Measurements from ENCODE around the gene UNC45A. TPM values are rescaled to one million over a fixed set of nuclear protein-coding genes. Genes with fewer than 3 reads are reported as not detected.

The UNC45A gene
- total and polyA plus RNA-seq, 4 donors, result 13.9 to 31.2 (median 24.9) TPM

DNA sequence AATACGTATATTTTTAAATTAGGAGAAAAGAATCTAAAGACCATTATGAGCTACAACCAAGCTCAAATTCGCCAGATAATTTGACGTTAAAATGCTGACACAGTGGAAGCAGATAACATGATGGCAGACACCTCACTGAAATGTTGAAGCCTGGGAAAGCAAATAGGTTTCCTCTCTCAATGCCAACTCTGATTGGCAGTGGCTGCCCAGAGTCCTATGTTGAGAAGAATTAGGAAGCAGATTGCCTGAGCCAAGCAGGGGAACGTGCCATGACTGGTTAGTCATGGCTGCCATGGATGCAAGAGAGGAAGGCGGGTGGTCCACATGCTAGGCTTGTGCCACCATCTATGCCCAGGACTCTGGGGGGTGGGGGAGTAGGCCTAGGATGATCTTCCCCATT lies 3.2 kb downstream of the UNC45A start:
- H3K27ac ChIP-seq (ENCODE audit: low read depth in 1 of 2, low read length in 2 of 2), result no peak overlapping the region
- H3K4me3 ChIP-seq (ENCODE audit: low read depth in 1 of 3, low read length in 3 of 3), result no peak overlapping the region
- no peaks in the 10 kb centered on the region for H3K9me3 ChIP-seq (ENCODE audit: control insufficient read depth in 4 of 4, low read length in 3 of 4)
- H3K4me1 ChIP-seq (ENCODE audit: control insufficient read depth in 4 of 4, insufficient read depth in 4 of 4, low read length in 3 of 4), result peaks cover 2 to 22% (median 17%) of the 10 kb centered on the region in 4 donors
- no peak for DNase-seq (ENCODE audit: low spot score)
- no peak overlapping the region for H3K9ac ChIP-seq (ENCODE audit: low read depth in 1 of 2, low read length in 2 of 2)
- 92% methylated on average over 5 of the region's 5 CpGs for WGBS
- no peak for TF ChIP-seq GABPA (IDR thresholded peaks at IDR 0.05 in 1 of 2, conservative IDR thresholded peaks at IDR 0.05 in 1 of 2)
- H3K36me3 ChIP-seq (ENCODE audit: control insufficient read depth in 4 of 4, insufficient read depth in 3 of 4, low read depth in 1 of 4, low read length in 3 of 4), result peaks cover 21 to 37% (median 25%) of the 10 kb centered on the region in 4 donors
- H3K27me3 ChIP-seq (ENCODE audit: control insufficient read depth in 4 of 4, insufficient read depth in 4 of 4, low read length in 3 of 4), result no peaks in the 10 kb centered on the region

DNA sequence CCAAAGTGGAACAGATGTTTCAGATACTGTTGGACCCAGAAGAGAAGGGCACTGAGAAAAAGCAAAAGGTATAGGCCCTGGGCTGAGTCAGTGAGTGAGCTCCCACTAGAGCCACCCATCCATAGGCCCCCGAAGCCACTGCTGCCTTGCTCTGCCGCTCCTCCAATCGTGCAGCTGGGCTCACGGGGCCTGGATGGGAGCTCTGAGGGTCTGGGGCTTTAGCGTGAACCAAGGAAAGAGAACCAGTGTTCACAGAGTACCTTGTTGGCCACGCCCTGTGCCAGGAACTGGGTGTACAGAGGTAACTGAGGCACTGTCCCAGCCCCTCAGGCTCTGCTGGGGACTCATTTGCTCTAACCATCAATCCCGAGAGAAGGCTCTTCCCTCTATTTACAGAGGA lies 4.7 kb downstream of the UNC45A start:
- Histone ChIP-seq H3K9me3 (ENCODE audit: control insufficient read depth in 4 of 4, low read length in 3 of 4) (no peaks in the 10 kb centered on the region), H3K27ac (ENCODE audit: low read depth in 1 of 2, low read length in 2 of 2) (no peak overlapping the region), H3K36me3 (ENCODE audit: control insufficient read depth in 4 of 4, insufficient read depth in 3 of 4, low read depth in 1 of 4, low read length in 3 of 4) (peaks cover 23 to 45% (median 35%) of the 10 kb centered on the region in 4 donors), H3K27me3 (ENCODE audit: control insufficient read depth in 4 of 4, insufficient read depth in 4 of 4, low read length in 3 of 4) (no peaks in the 10 kb centered on the region), H3K4me1 (ENCODE audit: control insufficient read depth in 4 of 4, insufficient read depth in 4 of 4, low read length in 3 of 4) (peaks cover 2 to 14% (median 11%) of the 10 kb centered on the region in 4 donors), H3K4me3 (ENCODE audit: low read depth in 1 of 3, low read length in 3 of 3) (no peak overlapping the region), H3K9ac (ENCODE audit: low read depth in 1 of 2, low read length in 2 of 2) (no peak overlapping the region)
- WGBS, result 96% methylated on average over 7 of the region's 7 CpGs
- no peak for DNase-seq (ENCODE audit: low spot score)
- TF ChIP-seq SP1 (IDR thresholded peaks at IDR 0.05), result no peak
- TF ChIP-seq, protein P1, sequence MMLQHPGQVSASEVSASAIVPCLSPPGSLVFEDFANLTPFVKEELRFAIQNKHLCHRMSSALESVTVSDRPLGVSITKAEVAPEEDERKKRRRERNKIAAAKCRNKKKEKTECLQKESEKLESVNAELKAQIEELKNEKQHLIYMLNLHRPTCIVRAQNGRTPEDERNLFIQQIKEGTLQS (IDR thresholded peaks at IDR 0.05), result no peak
- TF ChIP-seq YY1 (IDR thresholded peaks at IDR 0.05), result no peak
- TF ChIP-seq, protein P2, sequence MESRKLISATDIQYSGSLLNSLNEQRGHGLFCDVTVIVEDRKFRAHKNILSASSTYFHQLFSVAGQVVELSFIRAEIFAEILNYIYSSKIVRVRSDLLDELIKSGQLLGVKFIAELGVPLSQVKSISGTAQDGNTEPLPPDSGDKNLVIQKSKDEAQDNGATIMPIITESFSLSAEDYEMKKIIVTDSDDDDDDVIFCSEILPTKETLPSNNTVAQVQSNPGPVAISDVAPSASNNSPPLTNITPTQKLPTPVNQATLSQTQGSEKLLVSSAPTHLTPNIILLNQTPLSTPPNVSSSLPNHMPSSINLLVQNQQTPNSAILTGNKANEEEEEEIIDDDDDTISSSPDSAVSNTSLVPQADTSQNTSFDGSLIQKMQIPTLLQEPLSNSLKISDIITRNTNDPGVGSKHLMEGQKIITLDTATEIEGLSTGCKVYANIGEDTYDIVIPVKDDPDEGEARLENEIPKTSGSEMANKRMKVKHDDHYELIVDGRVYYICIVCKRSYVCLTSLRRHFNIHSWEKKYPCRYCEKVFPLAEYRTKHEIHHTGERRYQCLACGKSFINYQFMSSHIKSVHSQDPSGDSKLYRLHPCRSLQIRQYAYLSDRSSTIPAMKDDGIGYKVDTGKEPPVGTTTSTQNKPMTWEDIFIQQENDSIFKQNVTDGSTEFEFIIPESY (IDR thresholded peaks at IDR 0.05), result no peak
- TF ChIP-seq EGR1 (IDR thresholded peaks at IDR 0.05; ENCODE audit: low read depth in 2 of 2), result no peak
- TF ChIP-seq TAF1 (conservative IDR thresholded peaks at IDR 0.05), result no peak
- no peak for TF ChIP-seq HNF4G (IDR thresholded peaks at IDR 0.05)
- TF ChIP-seq, protein P3, sequence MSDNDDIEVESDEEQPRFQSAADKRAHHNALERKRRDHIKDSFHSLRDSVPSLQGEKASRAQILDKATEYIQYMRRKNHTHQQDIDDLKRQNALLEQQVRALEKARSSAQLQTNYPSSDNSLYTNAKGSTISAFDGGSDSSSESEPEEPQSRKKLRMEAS (IDR thresholded peaks at IDR 0.05), result no peak
- no peak for TF ChIP-seq RXRA (IDR thresholded peaks at IDR 0.05)
- TF ChIP-seq FOXA1 (IDR thresholded peaks at IDR 0.05), result no peak
- TF ChIP-seq, protein P4, sequence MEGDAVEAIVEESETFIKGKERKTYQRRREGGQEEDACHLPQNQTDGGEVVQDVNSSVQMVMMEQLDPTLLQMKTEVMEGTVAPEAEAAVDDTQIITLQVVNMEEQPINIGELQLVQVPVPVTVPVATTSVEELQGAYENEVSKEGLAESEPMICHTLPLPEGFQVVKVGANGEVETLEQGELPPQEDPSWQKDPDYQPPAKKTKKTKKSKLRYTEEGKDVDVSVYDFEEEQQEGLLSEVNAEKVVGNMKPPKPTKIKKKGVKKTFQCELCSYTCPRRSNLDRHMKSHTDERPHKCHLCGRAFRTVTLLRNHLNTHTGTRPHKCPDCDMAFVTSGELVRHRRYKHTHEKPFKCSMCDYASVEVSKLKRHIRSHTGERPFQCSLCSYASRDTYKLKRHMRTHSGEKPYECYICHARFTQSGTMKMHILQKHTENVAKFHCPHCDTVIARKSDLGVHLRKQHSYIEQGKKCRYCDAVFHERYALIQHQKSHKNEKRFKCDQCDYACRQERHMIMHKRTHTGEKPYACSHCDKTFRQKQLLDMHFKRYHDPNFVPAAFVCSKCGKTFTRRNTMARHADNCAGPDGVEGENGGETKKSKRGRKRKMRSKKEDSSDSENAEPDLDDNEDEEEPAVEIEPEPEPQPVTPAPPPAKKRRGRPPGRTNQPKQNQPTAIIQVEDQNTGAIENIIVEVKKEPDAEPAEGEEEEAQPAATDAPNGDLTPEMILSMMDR (IDR thresholded peaks at IDR 0.05; ENCODE audit: low read depth, low read length, missing input control), result no peak
- TF ChIP-seq GABPA (IDR thresholded peaks at IDR 0.05 in 1 of 2, conservative IDR thresholded peaks at IDR 0.05 in 1 of 2), result no peak
- TF ChIP-seq JUND (IDR thresholded peaks at IDR 0.05), result no peak
- TF ChIP-seq RAD21 (IDR thresholded peaks at IDR 0.05), result no peak

DNA sequence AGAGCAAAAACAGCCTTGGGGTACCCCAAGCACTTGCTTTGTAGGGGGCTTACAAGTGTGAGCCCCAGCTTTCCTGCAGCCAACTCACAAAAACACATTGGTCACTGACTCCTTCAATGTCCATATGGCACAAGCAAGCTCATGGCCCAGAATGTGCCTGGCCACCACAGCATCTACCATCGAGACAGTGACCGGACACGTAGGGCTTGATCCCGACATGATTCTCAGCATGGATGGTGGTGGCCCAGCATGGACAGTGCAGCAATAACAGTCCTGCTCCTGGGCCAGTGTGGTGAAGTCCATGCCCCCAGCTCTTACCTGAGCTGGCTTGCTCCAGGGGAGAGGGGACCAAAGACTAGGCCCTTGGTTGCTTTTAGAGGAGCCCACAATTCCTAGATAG lies 6.0 kb downstream of the UNC45A start:
- WGBS, result 98% methylated on average over 4 of the region's 4 CpGs
- H3K36me3 ChIP-seq (ENCODE audit: control insufficient read depth in 4 of 4, insufficient read depth in 3 of 4, low read depth in 1 of 4, low read length in 3 of 4), result peaks cover 27 to 50% (median 37%) of the 10 kb centered on the region in 4 donors
- TF ChIP-seq, protein P4 (IDR thresholded peaks at IDR 0.05; ENCODE audit: low read depth, low read length, missing input control), result no peak
- TF ChIP-seq, protein P3 (IDR thresholded peaks at IDR 0.05), result no peak
- TF ChIP-seq FOXA1 (IDR thresholded peaks at IDR 0.05) (no peak), RAD21 (IDR thresholded peaks at IDR 0.05) (no peak), RXRA (IDR thresholded peaks at IDR 0.05) (no peak), NR2F2 (IDR thresholded peaks at IDR 0.05) (no peak), HNF4G (IDR thresholded peaks at IDR 0.05) (no peak), JUND (IDR thresholded peaks at IDR 0.05) (no peak), SP1 (IDR thresholded peaks at IDR 0.05) (no peak)
- TF ChIP-seq, protein P5, sequence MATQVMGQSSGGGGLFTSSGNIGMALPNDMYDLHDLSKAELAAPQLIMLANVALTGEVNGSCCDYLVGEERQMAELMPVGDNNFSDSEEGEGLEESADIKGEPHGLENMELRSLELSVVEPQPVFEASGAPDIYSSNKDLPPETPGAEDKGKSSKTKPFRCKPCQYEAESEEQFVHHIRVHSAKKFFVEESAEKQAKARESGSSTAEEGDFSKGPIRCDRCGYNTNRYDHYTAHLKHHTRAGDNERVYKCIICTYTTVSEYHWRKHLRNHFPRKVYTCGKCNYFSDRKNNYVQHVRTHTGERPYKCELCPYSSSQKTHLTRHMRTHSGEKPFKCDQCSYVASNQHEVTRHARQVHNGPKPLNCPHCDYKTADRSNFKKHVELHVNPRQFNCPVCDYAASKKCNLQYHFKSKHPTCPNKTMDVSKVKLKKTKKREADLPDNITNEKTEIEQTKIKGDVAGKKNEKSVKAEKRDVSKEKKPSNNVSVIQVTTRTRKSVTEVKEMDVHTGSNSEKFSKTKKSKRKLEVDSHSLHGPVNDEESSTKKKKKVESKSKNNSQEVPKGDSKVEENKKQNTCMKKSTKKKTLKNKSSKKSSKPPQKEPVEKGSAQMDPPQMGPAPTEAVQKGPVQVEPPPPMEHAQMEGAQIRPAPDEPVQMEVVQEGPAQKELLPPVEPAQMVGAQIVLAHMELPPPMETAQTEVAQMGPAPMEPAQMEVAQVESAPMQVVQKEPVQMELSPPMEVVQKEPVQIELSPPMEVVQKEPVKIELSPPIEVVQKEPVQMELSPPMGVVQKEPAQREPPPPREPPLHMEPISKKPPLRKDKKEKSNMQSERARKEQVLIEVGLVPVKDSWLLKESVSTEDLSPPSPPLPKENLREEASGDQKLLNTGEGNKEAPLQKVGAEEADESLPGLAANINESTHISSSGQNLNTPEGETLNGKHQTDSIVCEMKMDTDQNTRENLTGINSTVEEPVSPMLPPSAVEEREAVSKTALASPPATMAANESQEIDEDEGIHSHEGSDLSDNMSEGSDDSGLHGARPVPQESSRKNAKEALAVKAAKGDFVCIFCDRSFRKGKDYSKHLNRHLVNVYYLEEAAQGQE (IDR thresholded peaks at IDR 0.05), result no peak

More for the DNA sequence above, 6.0 kb downstream of the UNC45A start:
- H3K9ac ChIP-seq (ENCODE audit: low read depth in 1 of 2, low read length in 2 of 2), result no peak overlapping the region
- no peaks in the 10 kb centered on the region for H3K27me3 ChIP-seq (ENCODE audit: control insufficient read depth in 4 of 4, insufficient read depth in 4 of 4, low read length in 3 of 4)
- H3K9me3 ChIP-seq (ENCODE audit: control insufficient read depth in 4 of 4, low read length in 3 of 4), result no peaks in the 10 kb centered on the region
- H3K4me1 ChIP-seq (ENCODE audit: control insufficient read depth in 4 of 4, insufficient read depth in 4 of 4, low read length in 3 of 4), result peaks cover 0 to 3% (median 2%) of the 10 kb centered on the region in 4 donors
- H3K27ac ChIP-seq (ENCODE audit: low read depth in 1 of 2, low read length in 2 of 2), result no peak overlapping the region
- DNase-seq (ENCODE audit: low spot score), result no peak
- no peak overlapping the region for H3K4me3 ChIP-seq (ENCODE audit: low read depth in 1 of 3, low read length in 3 of 3)
